GM12872 (cell line): ENCODE data around the gene TEX52.

Experiments used
- CTCF ChIP-seq: IDR thresholded peaks from 3 replicates; pipeline ENCODE4 v1.5.1; 2011; ENCODE audit warnings: low read depth, mild to moderate bottlenecking, low read length, moderate library complexity; ENCODE audit not compliant: insufficient read depth

The TEX52 gene

GRCh38 chr12:2834581-2835491, 22.0 kb downstream of the TEX52 start, which contains the start of gene NRIP2:
NRIP2 (minus strand) TSS chr12:2835035; CDS start chr12:2834983, 52 bp downstream.
- no peak for TF ChIP-seq CTCF

GRCh38 chr12:2833810-2834209, 23.0 kb downstream of the TEX52 start:
- no peak for TF ChIP-seq CTCF

GRCh38 chr12:2833327-2833726, 23.5 kb downstream of the TEX52 start:
- TF ChIP-seq CTCF, result no peak

GRCh38 chr12:2832550-2833127, 24.2 kb downstream of the TEX52 start:
- no peak for TF ChIP-seq CTCF

GRCh38 chr12:2829275-2829674, 27.6 kb downstream of the TEX52 start:
- TF ChIP-seq CTCF, result no peak

GRCh38 chr12:2826721-2827515, 29.9 kb downstream of the TEX52 start:
- no peak for TF ChIP-seq CTCF

GRCh38 chr12:2826036-2826435, 30.8 kb downstream of the TEX52 start:
- TF ChIP-seq CTCF, result no peak
